T-helper 2 cell (primary cell): Measurements from ENCODE around the gene ATP5ME.
"Not testable (repeated sequence)": the region's sequence is repeated elsewhere in the genome, so short reads cannot be mapped to it uniquely, and the experiment has no call there.

Source experiments
- DNase-seq, 5 experiments: peaks; one replicate each; pipeline versions ENCODE4 v3.0.0 to v3.0.0-alpha.2; 2012 to 2022

ATP5ME gene

DNA sequence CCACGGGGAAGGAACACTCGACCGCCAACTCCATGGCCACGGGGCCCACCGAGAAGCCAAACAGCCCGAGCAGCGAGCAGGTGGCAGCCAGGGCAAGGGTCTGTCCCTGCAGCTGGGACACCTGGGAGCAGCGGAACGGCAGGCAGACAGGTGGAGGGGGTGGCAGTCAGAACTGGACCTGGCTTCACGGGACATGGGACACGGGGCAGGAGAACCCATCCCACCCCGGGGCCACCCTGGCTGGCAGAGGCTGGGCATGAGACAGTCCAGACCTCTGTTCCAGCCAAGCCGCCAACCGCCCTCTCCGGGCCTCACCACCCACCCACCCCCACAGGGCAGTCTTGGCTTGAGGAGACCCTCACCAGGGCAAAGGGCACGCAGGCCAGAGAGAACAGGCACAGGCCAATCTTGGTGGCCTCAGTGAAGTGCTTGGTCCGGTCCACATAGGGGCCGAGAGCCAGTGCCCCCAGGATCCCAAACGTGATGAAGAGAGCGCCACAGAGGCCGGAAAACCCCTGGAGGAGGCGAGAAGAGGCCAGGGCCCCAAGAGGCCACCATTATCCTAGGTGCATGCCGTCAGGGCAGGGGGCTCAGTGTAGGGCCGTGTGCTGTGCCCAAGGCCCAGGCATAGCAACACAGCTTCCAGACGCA, 9.3 kb upstream of the ATP5ME start:
- DNase-seq, result no peak

DNA sequence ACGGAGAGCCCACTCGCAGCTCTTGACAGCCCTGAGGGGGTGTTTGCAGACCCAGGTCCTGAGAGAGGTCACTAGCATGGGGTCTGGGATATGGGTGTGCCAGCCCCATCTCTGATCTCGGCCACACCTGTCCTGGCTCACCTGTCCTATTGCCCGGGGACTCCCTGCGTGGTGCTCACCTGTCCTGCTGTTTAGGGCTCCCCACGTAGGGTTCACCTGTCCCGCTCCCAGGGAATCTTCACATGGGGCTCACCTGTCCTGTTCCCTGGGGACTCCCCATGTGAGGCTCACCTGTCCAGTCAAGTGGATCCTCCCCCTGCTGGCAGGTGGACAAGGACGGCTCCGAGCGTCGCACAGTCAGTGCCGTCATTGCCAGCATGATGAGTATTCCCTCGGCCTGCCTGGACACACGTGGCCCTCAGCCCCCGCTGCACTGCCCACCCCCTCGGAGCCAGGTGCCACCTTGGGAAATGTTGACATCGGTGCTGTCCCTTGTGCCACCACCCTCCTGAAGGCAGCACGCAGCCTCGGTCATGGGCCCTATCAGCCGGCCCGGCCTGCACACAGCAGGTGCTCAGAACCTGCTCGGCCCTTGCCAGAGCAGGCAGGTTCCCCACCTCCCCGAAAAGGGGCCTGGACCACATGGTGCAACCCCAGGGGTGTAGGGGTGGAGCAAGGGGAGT, 8.6 kb upstream of the ATP5ME start:
- DNase-seq, result no peak

GRCh38 chr4:681736-682451, 7.8 kb upstream of the ATP5ME start:
- DNase-seq, result peak in 4 of 5 experiments; percentile 32 to 60 (median 34)

GRCh38 chr4:680928-681645, 7.0 kb upstream of the ATP5ME start:
- peak in 3 of 5 experiments; percentile 36 to 69 (median 57) for DNase-seq

DNA sequence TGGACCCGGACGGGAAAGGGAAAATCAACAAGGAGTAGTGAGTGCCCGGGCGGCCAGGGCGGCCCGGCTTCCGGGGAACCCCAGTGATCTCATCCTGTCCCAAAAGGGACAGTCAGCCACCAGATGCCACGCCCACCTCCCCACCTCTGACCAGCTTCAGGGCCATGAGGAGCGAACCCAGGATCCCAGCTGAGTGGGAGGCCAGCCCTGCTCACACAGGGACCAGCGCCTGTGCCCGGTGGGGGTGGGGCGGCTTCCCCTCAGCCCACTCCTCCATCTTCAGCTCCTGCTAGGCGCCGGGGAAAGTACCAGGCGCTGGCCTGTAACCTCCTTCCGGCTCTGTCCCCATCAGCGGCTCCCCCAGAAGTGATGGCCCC, 6.5 kb upstream of the ATP5ME start:
- DNase-seq, result no peak

- no peak for DNase-seq
Measured at GRCh38 chr4:680091-680490, 6.0 kb upstream of the ATP5ME start.

- DNase-seq, result no peak
Measured at GRCh38 chr4:679629-680028, 5.6 kb upstream of the ATP5ME start.

DNA sequence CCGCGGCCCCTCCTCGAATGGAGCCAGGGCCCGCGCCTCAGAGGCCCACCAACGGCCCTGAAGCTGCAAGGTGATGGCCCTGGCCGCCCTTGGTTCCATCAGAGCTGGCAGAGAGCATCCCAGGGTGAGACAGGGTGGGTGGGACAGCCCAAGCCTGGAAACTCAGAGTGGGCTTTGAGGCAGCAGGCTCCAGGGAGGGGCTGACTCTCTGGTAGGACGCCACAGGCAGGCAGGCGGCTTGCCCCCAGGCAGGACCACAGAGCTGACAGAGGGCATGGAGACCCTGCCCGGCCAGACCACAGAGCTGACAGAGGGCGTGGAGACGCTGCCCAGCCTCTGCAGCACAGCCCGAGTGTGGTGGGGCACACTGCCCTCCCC, 5.0 kb upstream of the ATP5ME start:
- DNase-seq, result no peak

- DNase-seq, result no peak
Measured at GRCh38 chr4:678331-679103, 4.4 kb upstream of the ATP5ME start.

GRCh38 chr4:677431-678293, 3.6 kb upstream of the ATP5ME start:
- peak in 1 of 5 experiments; percentile 72 for DNase-seq

DNA sequence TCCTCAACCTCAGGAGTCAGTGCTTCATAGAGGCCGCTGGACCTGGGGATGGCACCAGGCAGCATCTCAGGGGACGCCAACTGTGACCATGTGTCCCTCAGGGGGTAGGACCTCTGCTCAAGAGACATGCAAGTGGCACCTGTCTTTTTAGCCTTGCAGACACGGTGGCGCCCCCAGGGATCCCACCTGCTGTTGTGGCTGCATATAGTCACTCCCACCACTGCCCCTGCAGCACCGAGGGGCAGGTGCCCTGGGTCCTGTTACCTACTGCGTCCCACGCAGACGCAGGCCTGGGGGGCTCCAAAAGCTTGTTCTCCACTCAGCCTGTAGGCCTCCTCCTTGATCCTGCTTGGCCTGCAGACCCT, 2.8 kb upstream of the ATP5ME start:
- DNase-seq, result no peak

- no peak for DNase-seq
Measured at GRCh38 chr4:675980-676870, 2.1 kb upstream of the ATP5ME start.

GRCh38 chr4:675036-675882, 1.2 kb upstream of the ATP5ME start:
- peak in 2 of 5 experiments; percentile 5 to 30 for DNase-seq

DNA sequence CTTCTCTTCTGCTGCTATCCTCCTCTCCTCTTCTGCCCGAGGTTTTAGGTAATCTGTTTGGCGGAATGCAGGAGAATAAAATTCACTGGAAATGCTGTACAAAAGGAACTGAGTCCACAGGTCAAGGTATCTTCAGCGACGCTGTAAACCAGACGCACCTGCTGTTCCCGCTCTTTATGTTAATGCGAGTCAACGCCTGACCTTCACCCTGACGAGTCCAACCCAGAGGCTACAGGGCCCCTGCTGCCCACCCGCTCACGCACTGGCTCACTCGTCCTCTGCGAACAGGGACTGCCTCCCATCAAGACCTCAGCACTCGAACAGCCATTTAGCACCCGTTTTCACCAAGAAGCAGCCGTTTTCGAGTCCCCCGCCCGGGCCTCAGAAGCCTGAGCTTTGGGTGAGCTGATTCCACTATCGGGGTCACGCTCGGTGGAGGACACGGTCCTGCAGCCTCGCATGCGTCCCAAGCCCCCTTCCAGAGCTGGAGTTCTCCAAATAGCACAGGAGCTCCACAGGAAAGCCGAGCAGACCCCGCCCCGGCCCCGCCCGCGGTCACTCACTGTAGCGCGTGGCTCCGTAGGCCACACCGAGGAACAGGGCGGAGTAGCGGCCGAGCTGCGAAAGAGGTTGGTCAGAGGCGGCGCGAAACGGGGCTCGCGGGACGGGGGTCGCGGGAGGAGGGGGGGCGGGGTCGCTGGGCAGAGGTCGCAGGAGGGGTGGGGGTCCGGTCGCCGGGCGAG, 556 bp downstream of the ATP5ME start:
- DNase-seq, result no peak

DNA sequence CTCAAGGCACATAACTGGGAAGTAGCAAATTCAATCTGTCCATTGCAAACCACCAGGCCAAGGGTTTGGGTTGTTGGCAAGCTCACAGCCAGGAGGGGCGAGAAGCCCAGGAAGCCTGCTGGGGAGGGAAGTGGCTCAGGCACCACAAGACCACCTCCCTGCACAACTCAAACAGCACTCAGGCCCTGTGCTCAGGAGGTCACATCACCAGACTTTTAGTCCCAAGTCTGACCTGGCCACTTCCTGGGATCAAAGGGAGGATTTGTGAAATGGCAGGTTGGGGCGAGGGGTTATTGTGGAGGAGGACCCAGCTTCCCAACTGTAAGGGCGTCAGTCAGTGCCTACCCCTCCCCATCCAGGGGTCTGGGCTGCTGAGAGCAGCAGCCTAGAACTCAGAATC, 2.3 kb downstream of the ATP5ME start:
- no peak for DNase-seq

DNA sequence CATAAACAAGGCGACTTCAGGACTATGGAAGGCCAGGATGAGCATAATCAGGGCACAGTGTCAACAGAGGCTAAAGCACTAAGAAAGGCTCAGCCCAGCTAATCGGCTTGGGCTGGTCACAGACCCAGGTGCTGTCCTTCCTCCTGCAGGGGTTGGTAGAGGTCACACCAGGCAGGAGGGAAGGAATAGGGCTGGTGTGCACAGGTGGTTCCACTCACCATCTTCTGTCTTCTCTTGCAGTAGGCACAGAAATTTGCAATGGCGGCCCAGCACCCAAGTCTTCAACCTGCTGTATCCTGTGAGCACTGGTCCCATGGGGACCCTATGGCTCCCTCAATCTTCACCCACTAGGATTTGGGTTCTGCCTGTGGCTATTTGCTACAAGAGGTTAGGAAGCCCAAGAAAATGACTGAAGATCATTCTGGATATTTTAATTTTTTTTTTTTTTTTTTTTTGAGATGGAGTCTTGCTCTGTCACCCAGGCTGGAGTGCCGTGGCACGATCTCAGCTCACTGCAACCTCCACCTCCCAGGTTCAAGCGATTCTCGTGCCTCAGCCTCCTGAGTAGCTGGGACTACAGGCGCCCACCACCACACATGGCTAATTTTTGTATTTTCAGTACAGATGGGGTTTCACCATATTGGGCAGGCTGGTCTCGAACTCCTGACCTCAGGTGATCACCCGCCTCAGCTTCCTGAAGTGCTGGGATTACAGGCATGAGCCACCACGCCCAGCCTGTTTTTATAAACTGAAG, 4.1 kb downstream of the ATP5ME start:
- DNase-seq, result not testable (repeated sequence)

GRCh38 chr4:668219-668618, 5.9 kb downstream of the ATP5ME start:
- peak in 1 of 5 experiments; percentile 1 for DNase-seq

DNA sequence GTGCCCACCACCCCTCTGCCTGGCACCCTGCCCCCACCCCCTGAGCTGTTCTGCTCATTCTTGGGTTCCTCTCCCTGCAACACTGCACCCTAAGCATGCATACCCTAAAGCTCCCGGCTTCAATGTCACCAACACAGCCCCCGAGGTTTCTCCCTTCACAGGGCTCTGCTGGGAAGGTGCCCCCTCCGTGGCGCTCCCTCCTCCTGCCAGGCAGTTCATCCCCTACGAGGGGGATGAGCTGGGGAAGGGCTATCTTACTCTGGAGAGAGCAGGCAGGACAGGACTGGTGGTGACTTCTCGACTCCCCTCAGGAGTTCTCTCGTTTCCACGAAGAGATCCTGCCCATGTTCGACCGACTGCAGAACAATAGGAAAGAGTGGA, 6.5 kb downstream of the ATP5ME start:
- DNase-seq, result peak in 1 of 5 experiments; percentile 0
